GM12872 (cell line): ENCODE results near the gene ROR1.

Source experiments
- TF ChIP-seq, protein P1 (sequence below): IDR thresholded peaks from 3 replicates; pipeline ENCODE4 v1.5.1; 2011; ENCODE audit warnings: low read depth, mild to moderate bottlenecking, low read length, moderate library complexity; ENCODE audit not compliant: insufficient read depth

Gene ROR1

DNA sequence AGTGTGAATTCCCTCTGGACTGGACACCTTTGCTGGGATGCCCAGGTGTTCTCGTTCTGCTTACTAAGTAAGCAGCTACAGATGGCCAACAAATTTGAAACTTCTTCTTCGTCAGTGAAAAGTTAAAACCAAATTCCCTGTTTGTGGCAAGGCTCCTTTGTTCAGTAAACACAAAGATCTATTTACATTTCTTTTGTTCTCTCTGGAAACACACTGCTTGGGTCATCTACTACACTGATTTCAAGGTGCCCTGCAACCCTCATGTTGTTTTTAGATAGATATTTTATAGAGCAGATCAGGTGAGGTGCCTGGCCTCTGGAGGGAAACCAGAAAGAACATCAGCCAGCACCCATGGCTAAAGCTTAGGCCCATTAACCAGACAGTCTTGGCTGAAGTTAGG lies 272.4 kb downstream of the ROR1 start:
- TF ChIP-seq, protein P1, sequence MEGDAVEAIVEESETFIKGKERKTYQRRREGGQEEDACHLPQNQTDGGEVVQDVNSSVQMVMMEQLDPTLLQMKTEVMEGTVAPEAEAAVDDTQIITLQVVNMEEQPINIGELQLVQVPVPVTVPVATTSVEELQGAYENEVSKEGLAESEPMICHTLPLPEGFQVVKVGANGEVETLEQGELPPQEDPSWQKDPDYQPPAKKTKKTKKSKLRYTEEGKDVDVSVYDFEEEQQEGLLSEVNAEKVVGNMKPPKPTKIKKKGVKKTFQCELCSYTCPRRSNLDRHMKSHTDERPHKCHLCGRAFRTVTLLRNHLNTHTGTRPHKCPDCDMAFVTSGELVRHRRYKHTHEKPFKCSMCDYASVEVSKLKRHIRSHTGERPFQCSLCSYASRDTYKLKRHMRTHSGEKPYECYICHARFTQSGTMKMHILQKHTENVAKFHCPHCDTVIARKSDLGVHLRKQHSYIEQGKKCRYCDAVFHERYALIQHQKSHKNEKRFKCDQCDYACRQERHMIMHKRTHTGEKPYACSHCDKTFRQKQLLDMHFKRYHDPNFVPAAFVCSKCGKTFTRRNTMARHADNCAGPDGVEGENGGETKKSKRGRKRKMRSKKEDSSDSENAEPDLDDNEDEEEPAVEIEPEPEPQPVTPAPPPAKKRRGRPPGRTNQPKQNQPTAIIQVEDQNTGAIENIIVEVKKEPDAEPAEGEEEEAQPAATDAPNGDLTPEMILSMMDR = no peak

DNA sequence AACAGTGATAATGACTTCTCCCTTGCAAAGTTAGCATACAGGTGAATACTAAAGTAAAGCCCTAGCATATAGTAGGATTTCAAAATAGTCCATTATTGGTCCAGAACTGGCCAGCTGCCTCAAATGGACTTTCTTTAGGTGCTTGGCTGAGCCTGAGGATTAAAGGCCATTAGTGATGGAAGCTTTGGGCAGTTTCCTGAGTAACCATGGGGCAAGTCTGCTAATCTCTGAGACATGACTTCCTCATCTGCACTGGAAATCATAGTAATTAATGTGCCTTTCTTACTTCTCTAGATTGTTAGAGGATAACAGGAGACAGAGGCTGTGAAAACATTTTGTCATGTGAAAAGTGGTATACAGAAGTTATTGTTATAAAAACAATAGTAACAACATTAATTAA lies 273.1 kb downstream of the ROR1 start:
- TF ChIP-seq, protein P1 = no peak

DNA sequence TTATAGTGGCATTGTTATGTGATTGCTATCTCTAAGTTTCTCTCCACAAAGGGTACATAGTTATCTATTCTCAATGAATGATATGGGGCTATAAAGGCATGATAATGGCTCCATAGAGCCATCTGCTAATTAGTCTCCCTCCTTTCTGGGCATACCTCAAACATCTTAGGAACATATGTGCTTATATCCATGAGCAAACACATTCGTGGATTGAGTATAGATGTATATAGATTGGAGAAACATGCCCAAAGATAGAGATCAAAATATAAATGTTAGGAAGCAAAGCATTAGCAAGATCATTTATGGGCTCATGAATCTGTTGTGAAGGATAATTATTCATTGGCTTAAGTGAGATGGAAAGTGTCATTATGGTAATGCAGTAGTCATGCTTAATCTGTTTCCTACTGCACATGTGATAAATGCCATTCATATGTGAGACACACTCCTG lies 273.8 kb downstream of the ROR1 start:
- TF ChIP-seq, protein P1 = no peak

DNA sequence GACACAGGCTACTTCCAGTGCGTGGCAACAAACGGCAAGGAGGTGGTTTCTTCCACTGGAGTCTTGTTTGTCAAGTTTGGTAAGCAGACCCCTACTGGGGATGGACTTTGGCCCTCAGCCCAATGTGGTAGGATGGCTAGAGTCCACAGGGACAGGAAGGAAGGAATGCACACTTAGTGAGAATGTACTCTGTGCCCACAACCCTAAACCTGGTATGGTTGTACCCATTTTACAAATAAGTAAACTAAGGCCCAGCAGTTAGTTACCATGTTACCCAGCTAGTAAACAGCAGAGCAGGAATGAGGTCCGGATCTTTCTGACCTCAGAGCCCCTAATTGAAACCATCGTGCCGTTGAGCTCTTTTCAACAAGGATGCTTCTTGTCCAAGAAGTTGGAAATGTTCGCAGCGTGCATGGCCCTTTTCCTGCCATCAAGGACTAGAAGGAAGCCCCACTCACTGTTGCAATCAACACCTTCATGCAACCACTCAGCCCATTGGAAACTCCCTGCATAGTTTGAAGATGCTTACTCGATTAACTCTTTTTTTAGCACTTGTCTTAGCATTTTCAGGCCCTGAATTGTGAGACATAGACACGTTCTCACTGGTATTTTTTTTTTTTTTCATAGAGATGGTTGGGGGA lies 276.2 kb downstream of the ROR1 start:
- TF ChIP-seq, protein P1 = no peak

DNA sequence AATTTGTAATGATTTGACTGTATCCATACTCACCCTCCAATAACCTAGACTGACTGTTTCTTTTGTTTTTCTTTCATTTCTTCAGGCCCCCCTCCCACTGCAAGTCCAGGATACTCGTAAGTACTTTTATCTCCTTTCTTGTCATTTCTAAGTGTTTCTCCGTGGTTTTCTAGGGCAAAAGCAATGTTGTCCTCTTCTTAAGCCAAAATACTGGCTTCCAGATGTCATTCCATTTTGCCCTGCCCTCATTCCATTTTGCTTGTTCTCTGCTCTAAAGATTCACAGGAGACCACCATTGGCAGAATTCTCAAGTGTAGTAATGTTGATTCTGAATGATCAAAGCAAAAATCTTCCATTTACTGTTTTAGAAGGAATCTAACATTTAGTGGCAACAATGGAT lies 276.8 kb downstream of the ROR1 start:
- TF ChIP-seq, protein P1 = no peak

DNA sequence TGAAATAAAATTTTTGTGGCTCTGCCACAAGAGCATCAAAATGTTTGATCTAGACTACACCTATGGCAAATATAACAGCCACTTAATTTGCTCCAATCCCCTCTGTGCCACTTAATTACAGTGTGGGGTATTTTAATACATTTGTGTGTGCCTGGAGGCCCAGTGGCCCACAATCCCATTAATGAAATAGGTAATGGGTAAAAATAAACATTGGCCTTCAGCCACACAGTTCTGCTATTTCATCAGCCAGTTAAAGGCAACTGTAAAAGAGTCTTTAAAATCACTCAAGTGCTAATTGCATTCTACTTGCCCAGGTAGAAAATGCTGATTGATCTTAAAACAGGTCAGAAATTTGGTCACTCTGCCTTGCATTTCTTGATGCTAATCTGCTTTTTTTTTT lies 278.0 kb downstream of the ROR1 start:
- TF ChIP-seq, protein P1 = no peak

DNA sequence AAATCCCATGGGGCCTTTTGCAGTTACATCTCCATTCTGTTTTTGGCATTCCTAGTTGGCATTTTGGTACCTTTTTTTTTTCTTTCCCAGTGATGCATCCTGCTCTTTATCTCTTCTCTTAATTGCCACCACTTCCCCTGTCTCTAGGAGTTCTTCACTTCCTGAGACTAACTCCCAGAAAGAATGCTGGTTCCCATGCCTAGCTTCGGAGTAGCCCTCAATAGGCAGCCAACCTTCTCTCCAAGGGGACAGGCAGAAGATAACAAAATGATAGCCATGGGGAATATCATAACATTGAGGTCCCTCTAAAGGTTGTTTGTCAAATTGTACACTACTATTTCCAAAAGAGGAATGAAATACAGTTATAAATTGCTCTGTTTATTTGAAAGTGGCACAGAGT lies 279.0 kb downstream of the ROR1 start:
- TF ChIP-seq, protein P1 = no peak
